Karpas-422 (cell line): ENCODE measurements around the gene UFC1. TPM values are rescaled to one million over a fixed set of nuclear protein-coding genes. Genes with fewer than 3 reads are reported as not detected.

Source experiments
- DNase-seq: peaks from one replicate; pipeline ENCODE4 v3.0.0-alpha.2; 2015
- H2AFZ ChIP-seq: fragments of 200-600 bp; sonication (generic); 2 replicates; pipeline ENCODE4 v1.6.1; 2014; ENCODE audit warnings: antibody characterized with exemption, low read length, mixed read lengths
- H3K27ac ChIP-seq: fragments of 200-600 bp; sonication (generic); 2 replicates; pipeline ENCODE4 v1.5.1; 2014; ENCODE audit warnings: mild to moderate bottlenecking, low read length, moderate library complexity
- H3K27me3 ChIP-seq: fragments of 200-600 bp; sonication (generic); 2 replicates; pipeline ENCODE4 v1.6.1; 2014; ENCODE audit warnings: low read length, mixed read lengths
- H3K36me3 ChIP-seq: fragments of 200-600 bp; sonication (generic); 2 replicates; pipeline ENCODE4 v1.6.1; 2014; ENCODE audit warnings: low read length, mixed read lengths; ENCODE audit not compliant: insufficient read depth
- H3K4me1 ChIP-seq: fragments of 200-600 bp; sonication (generic); 2 replicates; pipeline ENCODE4 v1.6.1; 2014; ENCODE audit warnings: mild to moderate bottlenecking, low read length, mixed read lengths
- H3K4me2 ChIP-seq: fragments of 200-600 bp; sonication (generic); 2 replicates; pipeline ENCODE4 v1.6.1; 2014; ENCODE audit warnings: low read length, low read depth, mild to moderate bottlenecking; ENCODE audit not compliant: poor library complexity, severe bottlenecking
- H3K4me3 ChIP-seq: fragments of 200-600 bp; sonication (generic); 2 replicates; pipeline ENCODE4 v1.5.1; 2014; ENCODE audit warnings: mild to moderate bottlenecking, antibody characterized with exemption, low read length, mixed read lengths
- H3K79me2 ChIP-seq: fragments of 200-600 bp; sonication (generic); 2 replicates; pipeline ENCODE4 v1.6.1; 2014; ENCODE audit warnings: mild to moderate bottlenecking, low read length, mixed read lengths
- H3K9ac ChIP-seq: fragments of 200-600 bp; sonication (generic); 2 replicates; pipeline ENCODE4 v1.6.0; 2014; ENCODE audit warnings: low read length
- H3K9me2 ChIP-seq: fragments of 200-600 bp; sonication (generic), shearing (Covaris generic); replicated peaks from 2 replicates; pipeline ENCODE4 v1.6.0; 2014; ENCODE audit warnings: mild to moderate bottlenecking, low read length, moderate library complexity; ENCODE audit not compliant: insufficient read depth
- H3K9me3 ChIP-seq: fragments of 300-700, 200-600 bp; sonication (generic); 2 replicates; pipeline ENCODE4 v1.6.1; 2014; ENCODE audit warnings: low read length, mixed read lengths
- H4K20me1 ChIP-seq: fragments of 200-600 bp; sonication (generic); 2 replicates; pipeline ENCODE4 v1.6.1; 2014; ENCODE audit warnings: mild to moderate bottlenecking, antibody characterized with exemption, low read length, low read depth; ENCODE audit not compliant: insufficient read depth
- small RNA-seq: library from RNA; depleted of rRNA; stranded (forward); fragments of <200 nt; gene quantifications from one replicate; pipeline ENCODE3, GENCODE V24; 2014
- total RNA-seq: library from RNA; depleted of rRNA; stranded (reverse); fragments of >200 nt; shearing (Covaris generic); gene quantifications from 2 replicates; pipeline ENCODE4 v1.2.3, GENCODE V29; 2014; ENCODE audit warnings: low replicate concordance; rRNA removed

Gene UFC1
- total RNA-seq, 1 experiment from 2014 or later = 72.5 TPM

DNA sequence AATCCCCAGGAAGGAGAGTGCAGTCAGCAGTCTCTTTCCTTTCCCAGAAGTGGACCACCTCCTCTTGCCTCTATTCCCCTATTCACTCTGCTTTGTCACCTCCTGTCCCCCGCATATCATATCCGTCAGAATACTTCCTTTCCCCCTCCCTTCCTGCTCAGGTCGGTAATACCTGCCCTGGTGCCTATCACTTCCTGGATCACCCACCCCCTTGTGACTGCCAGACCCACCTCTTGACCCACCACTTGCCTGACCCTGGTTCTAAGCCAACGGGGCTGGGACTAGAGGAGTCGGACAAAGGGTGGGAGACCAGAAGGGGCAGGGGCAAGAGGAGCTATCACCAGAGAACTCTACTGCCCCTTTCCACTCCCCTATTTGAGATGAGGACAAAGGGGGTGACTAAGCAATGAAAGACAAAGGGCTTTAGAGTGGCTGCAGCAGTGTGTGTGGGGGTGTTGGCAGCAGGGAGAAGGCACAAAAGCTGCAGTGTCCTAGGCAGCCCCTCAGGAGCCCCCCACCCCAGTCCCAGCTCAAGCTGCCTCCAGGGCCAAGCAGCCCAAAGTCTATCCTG is 46.7 kb downstream of the UFC1 start:
- Histone ChIP-seq H3K27me3 (no peaks in the 10 kb centered on the region), H2AFZ (no peak overlapping the region), H3K36me3 (peaks cover 10% of the 10 kb centered on the region), H3K4me3 (no peak overlapping the region), H3K9me2 (no peaks in the 10 kb centered on the region), H3K9ac (no peak overlapping the region), H4K20me1 (no peaks in the 10 kb centered on the region), H3K79me2 (peaks cover 28% of the 10 kb centered on the region), H3K27ac (no peak overlapping the region), H3K9me3 (no peaks in the 10 kb centered on the region), H3K4me1 (peaks cover 30% of the 10 kb centered on the region), H3K4me2 (no peak overlapping the region)
- DNase-seq = no peak

DNA sequence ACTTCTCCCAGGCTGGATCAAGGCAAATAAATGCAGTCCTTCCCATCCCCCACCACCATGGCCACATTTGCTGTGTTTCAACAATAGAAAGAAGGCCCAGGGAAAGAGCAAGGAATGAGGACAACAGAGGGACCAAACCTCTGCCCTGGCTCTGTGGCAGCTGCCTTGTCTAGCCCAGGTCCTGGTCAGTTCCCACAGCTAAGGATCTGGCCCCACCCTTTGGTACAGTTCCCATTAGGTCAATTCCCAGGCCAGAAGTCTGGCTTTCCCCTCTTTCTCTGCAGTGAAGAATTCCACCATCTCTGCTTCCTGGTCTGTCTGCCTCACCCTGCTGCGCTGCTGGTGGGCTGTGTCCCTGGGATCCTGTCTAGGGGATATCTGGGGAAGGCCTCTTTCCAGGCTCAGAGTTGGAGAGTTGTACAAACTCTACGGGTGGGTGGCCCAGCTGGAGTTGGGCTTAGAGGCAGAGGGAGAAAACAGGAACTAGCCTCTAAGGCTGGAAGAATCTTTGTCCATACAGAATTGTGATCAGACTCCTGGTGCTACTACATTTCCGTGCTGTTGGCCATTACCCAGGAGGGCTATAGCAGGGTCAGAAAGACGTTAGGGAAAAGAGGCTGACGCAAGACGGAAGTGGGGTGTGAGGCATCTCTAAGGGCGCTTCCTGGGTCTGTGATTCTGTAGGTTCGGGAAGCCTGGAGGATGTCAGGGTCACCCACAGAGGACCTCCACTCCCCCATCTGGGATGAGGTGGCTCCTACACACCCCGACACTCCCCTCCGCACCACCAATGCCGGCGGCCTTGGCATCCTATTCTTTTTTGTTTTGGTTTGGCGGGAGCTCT is 47.4 kb downstream of the UFC1 start:
- no peaks in the 10 kb centered on the region for H4K20me1 ChIP-seq
- DNase-seq = no peak

DNA sequence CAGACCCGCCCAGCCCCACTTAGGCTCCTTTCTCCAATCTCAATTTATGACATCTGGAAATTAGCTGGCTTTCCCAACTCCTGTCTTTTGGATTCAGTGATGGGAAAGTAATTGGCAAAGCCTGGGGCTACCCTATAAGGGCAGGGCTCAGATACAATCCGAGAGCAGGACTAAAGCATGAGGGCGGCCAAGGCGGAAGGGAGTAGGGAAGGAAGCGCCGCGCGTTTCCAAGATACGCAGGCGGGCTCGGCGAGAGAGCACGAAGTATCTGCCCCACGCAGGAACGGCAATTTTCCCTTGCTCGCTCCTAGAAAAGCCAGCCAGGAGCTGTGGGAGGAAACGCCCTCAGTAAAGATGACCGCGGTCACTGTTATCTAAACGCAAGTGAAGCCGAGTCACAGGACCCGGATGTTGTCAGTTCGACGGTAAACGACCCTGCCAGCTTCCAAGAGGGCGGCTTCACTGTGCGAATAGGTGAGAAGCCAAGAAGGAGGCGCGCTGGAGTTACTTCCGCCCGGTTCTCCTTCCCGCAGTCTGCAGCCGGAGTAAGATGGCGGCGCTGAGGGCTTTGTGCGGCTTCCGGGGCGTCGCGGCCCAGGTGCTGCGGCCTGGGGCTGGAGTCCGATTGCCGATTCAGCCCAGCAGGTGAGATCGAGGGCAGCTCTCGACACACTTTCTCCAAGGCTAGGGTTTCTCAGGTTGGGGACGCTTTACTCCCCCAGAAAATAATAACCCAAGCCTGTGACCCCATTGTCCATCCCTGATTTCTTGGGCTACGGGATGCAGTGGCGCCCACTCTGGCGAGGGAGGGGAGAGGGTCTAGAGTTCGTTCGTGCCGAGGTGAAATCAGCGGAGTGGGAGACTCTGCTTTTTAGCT is 48.3 kb downstream of the UFC1 start, which contains the start of gene NDUFS2:
TSS of gene NDUFS2 (plus strand) at position 532 of the 877 bp plus-strand sequence. CDS start at position 551, 19 bp downstream.
- H3K9me2 ChIP-seq = no peaks in the 10 kb centered on the region
- H3K9me3 ChIP-seq = no peaks in the 10 kb centered on the region
- H3K36me3 ChIP-seq = peaks cover 19% of the 10 kb centered on the region
- peak within 1 kb of the TSS; percentile 94 for H3K9ac ChIP-seq
- peak within 1 kb of the TSS; percentile 90 for H2AFZ ChIP-seq
- peak within 1 kb of the TSS; percentile 86 for H3K4me2 ChIP-seq
- H4K20me1 ChIP-seq = no peaks in the 10 kb centered on the region
- peaks cover 27% of the 10 kb centered on the region for H3K4me1 ChIP-seq
- peak within 1 kb of the TSS; percentile 62 for H3K27ac ChIP-seq
- H3K4me3 ChIP-seq = peak within 1 kb of the TSS; percentile 88
- peak; percentile 99 for DNase-seq
- H3K27me3 ChIP-seq = no peaks in the 10 kb centered on the region
- H3K79me2 ChIP-seq = peaks cover 28% of the 10 kb centered on the region

More for the DNA sequence above, 47.4 kb downstream of the UFC1 start:
- Histone ChIP-seq H3K4me2 (peak overlapping the region; percentile 86), H3K4me3 (peak overlapping the region; percentile 88), H3K4me1 (peaks cover 27% of the 10 kb centered on the region), H3K27me3 (no peaks in the 10 kb centered on the region), H3K9me3 (no peaks in the 10 kb centered on the region), H3K36me3 (peaks cover 10% of the 10 kb centered on the region), H3K9ac (peak overlapping the region; percentile 74), H2AFZ (peak overlapping the region; percentile 67; the same call in 1 of the 2 replicates), H3K9me2 (no peaks in the 10 kb centered on the region), H3K27ac (no peak overlapping the region), H3K79me2 (peaks cover 28% of the 10 kb centered on the region)

DNA sequence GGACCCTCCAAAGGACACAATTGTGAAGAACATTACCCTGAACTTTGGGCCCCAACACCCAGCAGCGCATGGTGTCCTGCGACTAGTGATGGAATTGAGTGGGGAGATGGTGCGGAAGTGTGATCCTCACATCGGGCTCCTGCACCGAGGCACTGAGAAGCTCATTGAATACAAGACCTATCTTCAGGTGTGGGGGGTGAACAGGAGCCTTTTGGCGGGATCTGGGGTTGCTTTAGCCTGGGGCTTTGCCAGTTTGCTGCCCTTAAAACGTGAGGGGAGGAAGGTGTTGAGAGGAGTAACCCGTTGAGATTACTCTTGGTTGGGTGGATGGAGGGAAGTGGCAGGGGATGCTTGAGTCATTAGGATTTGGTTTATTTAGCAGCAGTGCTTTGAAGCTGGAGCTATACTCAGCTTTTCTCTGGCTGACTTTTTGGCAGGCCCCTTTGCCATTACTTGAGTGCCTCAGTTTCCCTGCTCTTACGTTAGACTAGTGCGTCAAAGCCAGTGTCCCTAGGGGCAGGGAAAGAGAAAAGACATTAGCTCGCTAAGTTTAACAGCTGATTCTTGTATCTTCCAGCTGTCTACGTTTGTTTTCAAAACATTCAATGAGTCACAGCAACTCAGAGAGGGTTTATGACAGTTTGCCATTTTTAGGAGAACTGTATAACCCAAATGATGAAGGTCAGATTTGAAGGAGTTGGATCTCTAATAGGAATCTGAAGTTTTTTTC is 52.8 kb downstream of the UFC1 start:
- H3K4me2 ChIP-seq = no peak overlapping the region
- H3K4me3 ChIP-seq = no peak overlapping the region
- H3K36me3 ChIP-seq = peaks cover 38% of the 10 kb centered on the region
- H3K79me2 ChIP-seq = peaks cover 28% of the 10 kb centered on the region
- H3K27ac ChIP-seq = no peak overlapping the region
- no peak for DNase-seq
- H3K9me2 ChIP-seq = no peaks in the 10 kb centered on the region
- no peaks in the 10 kb centered on the region for H3K9me3 ChIP-seq
- H2AFZ ChIP-seq = no peak overlapping the region
- peaks cover 25% of the 10 kb centered on the region for H3K4me1 ChIP-seq
- H3K27me3 ChIP-seq = no peaks in the 10 kb centered on the region
- H3K9ac ChIP-seq = no peak overlapping the region
- H4K20me1 ChIP-seq = no peaks in the 10 kb centered on the region

DNA sequence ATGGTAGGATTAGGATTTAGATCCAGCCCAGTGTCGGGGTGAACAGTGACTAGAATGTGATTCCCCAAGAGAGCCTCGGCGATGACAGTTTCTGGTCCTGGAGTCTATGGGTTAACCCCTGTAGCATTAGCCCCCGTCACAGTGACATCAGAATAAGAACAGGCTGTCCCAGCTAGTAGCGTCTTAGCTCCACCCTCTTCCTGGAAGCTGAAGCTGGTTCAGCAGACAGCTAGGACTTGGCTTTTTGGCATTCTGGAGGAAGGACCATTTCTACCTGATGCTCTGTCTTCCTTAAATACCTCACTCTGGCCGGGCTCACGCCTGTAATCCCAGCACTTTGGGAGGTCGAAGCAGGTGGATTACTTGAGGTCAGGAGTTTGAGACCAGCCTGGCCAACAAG is 53.4 kb downstream of the UFC1 start:
- peaks cover 42% of the 10 kb centered on the region for H3K36me3 ChIP-seq

More for the DNA sequence above, 53.4 kb downstream of the UFC1 start:
- Histone ChIP-seq H3K4me2 (no peak overlapping the region), H3K9ac (no peak overlapping the region), H3K27me3 (no peaks in the 10 kb centered on the region), H3K27ac (no peak overlapping the region), H2AFZ (no peak overlapping the region), H3K79me2 (peaks cover 28% of the 10 kb centered on the region), H4K20me1 (no peaks in the 10 kb centered on the region), H3K9me3 (no peaks in the 10 kb centered on the region), H3K9me2 (no peaks in the 10 kb centered on the region), H3K4me3 (no peak overlapping the region), H3K4me1 (peaks cover 22% of the 10 kb centered on the region)
- no peak for DNase-seq

Small RNA genes within 50 kb of the gene (small RNA-seq; reads per million reads assigned to genes)
- gene RF01225 = not detected

Other genes with a start within 250 kb of the UFC1 start
- gene ITLN2, start 199.2 kb upstream of the UFC1 start, total RNA-seq = not detected in 2 replicates
- 0.36 and 6.5 TPM in 2 replicates for gene F11R, start 132.8 kb upstream of the UFC1 start, total RNA-seq
- gene TSTD1, start 115.0 kb upstream of the UFC1 start, total RNA-seq = 16.0 and 32.3 TPM in 2 replicates
- gene USF1, start 108.0 kb upstream of the UFC1 start, total RNA-seq = 61.2 and 111 TPM in 2 replicates
- gene ARHGAP30, start 84.1 kb upstream of the UFC1 start, total RNA-seq = 36.5 and 59.6 TPM in 2 replicates
- not detected in 2 replicates for gene NECTIN4, start 64.4 kb upstream of the UFC1 start, total RNA-seq
- gene KLHDC9, start 55.6 kb upstream of the UFC1 start, total RNA-seq = 6.1 and 11.0 TPM in 2 replicates
- gene PFDN2, start 35.9 kb upstream of the UFC1 start, total RNA-seq = 34.1 and 71.0 TPM in 2 replicates
- gene NIT1, start 35.9 kb upstream of the UFC1 start, total RNA-seq = 41.5 and 44.0 TPM in 2 replicates
- 24.2 and 25.6 TPM in 2 replicates for gene DEDD, start 21.3 kb upstream of the UFC1 start, total RNA-seq
- gene USP21, start 5.5 kb downstream of the UFC1 start, total RNA-seq = 21.9 and 43.9 TPM in 2 replicates
- 37.0 and 60.8 TPM in 2 replicates for gene PPOX, start 12.4 kb downstream of the UFC1 start, total RNA-seq
- gene B4GALT3, start 23.5 kb downstream of the UFC1 start, total RNA-seq = 34.9 and 54.7 TPM in 2 replicates
- 0.15 TPM in 1 of 2 replicates, not detected in the other for gene ADAMTS4, start 45.1 kb downstream of the UFC1 start, total RNA-seq
- 134 and 167 TPM in 2 replicates for gene NDUFS2, start 48.4 kb downstream of the UFC1 start, total RNA-seq
- gene FCER1G, start 61.3 kb downstream of the UFC1 start, total RNA-seq = not detected in 2 replicates
- gene APOA2, start 69.7 kb downstream of the UFC1 start, total RNA-seq = not detected in 2 replicates
- 9.5 and 12.6 TPM in 2 replicates for gene TOMM40L, start 72.1 kb downstream of the UFC1 start, total RNA-seq
- gene NR1I3, start 84.2 kb downstream of the UFC1 start, total RNA-seq = not detected in 2 replicates
- 0.14 TPM in 1 of 2 replicates, not detected in the other for gene PCP4L1, start 104.8 kb downstream of the UFC1 start, total RNA-seq
- gene MPZ, start 156.0 kb downstream of the UFC1 start, total RNA-seq = 4.0 and 6.9 TPM in 2 replicates
- 14.2 and 48.8 TPM in 2 replicates for gene SDHC, start 160.4 kb downstream of the UFC1 start, total RNA-seq
- gene CFAP126, start 213.9 kb downstream of the UFC1 start, total RNA-seq = not detected in 2 replicates